HepG2 (cell line): ENCODE data around the gene CHST13. TPM values are rescaled to one million over a fixed set of nuclear protein-coding genes. Genes with fewer than 3 reads are reported as not detected.
A peak's percentile ranks its signal among the peaks of the same experiment; 100 is the strongest.

Experiments used
- ATAC-seq: fragments of 200-7000 bp; cut with Tn5 transposase; 3 replicates; pipeline ENCODE4 v1.9.1; 2020; ENCODE audit warnings: mild to moderate bottlenecking, moderate library complexity
- BruUV-seq: library from RNA; stranded (reverse); fragments of 400-500 nt; replicated peaks from 2 replicates; lab custom pipeline; 2021; lab: Mats Ljungman, UMichigan
- CTCF ChIA-PET: fragments of 300-600 bp; formaldehyde crosslinking; extraction: SDS; loops from one replicate; lab custom pipeline; 2021; ENCODE audit warnings: low total read pairs, inconsistent platforms, low intra/inter-chr PET ratio; lab: Yijun Ruan, JAX
- POLR2A ChIA-PET: fragments of 350-600 bp; sonication (Branson Sonifier 250); formaldehyde crosslinking; loops from one replicate; lab custom pipeline; 2020; ENCODE audit warnings: antibody characterized with exemption, inconsistent platforms; lab: Yijun Ruan, JAX
- DNase-seq: peaks from one replicate; pipeline ENCODE4 v3.0.0-alpha.2; 2015; ENCODE audit warnings: low spot score
- FAIRE-seq: peaks from 3 replicates; lab custom pipeline; 2011; peaks lifted over from hg19 to GRCh38; lab: Jason Lieb, UNC
- H2AFZ ChIP-seq: one replicate; pipeline ENCODE4 v1.6.1; 2011; ENCODE audit warnings: low read length, inconsistent platforms
- H3K27ac ChIP-seq: fragments of 300-600 bp; 3 replicates; pipeline ENCODE4 v1.8.0; 2011; ENCODE audit warnings: mixed run types, mild to moderate bottlenecking, mixed read lengths, low read length, inconsistent platforms; ENCODE audit not compliant: insufficient read depth; ENCODE audit errors: extremely low read length
- H3K27me3 ChIP-seq, 2 experiments: fragments of 200-600 bp in 1 of 2; 2 replicates in 1 of 2; 3 replicates in 1 of 2; pipeline versions ENCODE4 v1.6.0 to v1.8.0; 2011; ENCODE audit warnings: low read length in 2 of 2, mild to moderate bottlenecking in 2 of 2, moderate library complexity in 2 of 2, inconsistent platforms in 1 of 2; ENCODE audit not compliant: insufficient read depth in 2 of 2, control insufficient read depth in 1 of 2
- H3K36me3 ChIP-seq, 2 experiments: fragments of 200-600 bp in 1 of 2; replicated peaks in 1 of 2; 2 replicates in 1 of 2; 3 replicates in 1 of 2; pipeline versions ENCODE4 v1.5.1 to v1.8.0; 2011; ENCODE audit warnings: low read length in 2 of 2, inconsistent platforms in 1 of 2; ENCODE audit not compliant: insufficient read depth in 2 of 2, control insufficient read depth in 1 of 2
- H3K4me1 ChIP-seq: 2 replicates; pipeline ENCODE4 v1.5.1; 2012; ENCODE audit warnings: low read length, inconsistent platforms; ENCODE audit not compliant: insufficient read depth
- H3K4me2 ChIP-seq: 2 replicates; pipeline ENCODE4 v1.6.0; 2011; ENCODE audit warnings: low read depth, low read length, inconsistent platforms
- H3K4me3 ChIP-seq, 3 experiments: fragments of 200-600 bp in 1 of 3; sonication (generic), shearing (Covaris generic) in 1 of 3; replicated peaks in 1 of 3; 2 replicates each; pipeline ENCODE4 v1.5.1; 2011 to 2016; ENCODE audit warnings: low read length in 3 of 3, inconsistent platforms in 2 of 3, low read depth in 2 of 3, mild to moderate bottlenecking in 2 of 3, control low read depth in 1 of 3, mixed read lengths in 1 of 3; ENCODE audit not compliant: insufficient read depth in 1 of 3
- H3K79me2 ChIP-seq: one replicate; pipeline ENCODE4 v1.6.1; 2011; ENCODE audit warnings: low read length, inconsistent platforms; ENCODE audit not compliant: insufficient read depth
- H3K9ac ChIP-seq: 2 replicates; pipeline ENCODE4 v1.6.0; 2011; ENCODE audit warnings: mild to moderate bottlenecking, low read depth, low read length, inconsistent platforms; ENCODE audit not compliant: insufficient read depth
- H3K9me3 ChIP-seq: 2 replicates; pipeline ENCODE4 v1.5.1; 2012; ENCODE audit warnings: mild to moderate bottlenecking, low read length
- H4K20me1 ChIP-seq: 2 replicates; pipeline ENCODE4 v1.6.0; 2011; ENCODE audit warnings: inconsistent platforms, mild to moderate bottlenecking, low read length, moderate library complexity; ENCODE audit not compliant: insufficient read depth
- FIP1L1 ChIP-seq: fragments of 200-400 bp; formaldehyde crosslinking; IDR thresholded peaks from 2 replicates; pipeline ENCODE4 v1.6.1; 2018; ENCODE audit warnings: low read depth, mild to moderate bottlenecking, low read length, moderate library complexity, borderline replicate concordance; ENCODE audit not compliant: insufficient read depth
- HOXA3 ChIP-seq: sonication (generic); formaldehyde crosslinking; IDR thresholded peaks from 2 replicates; pipeline ENCODE4 v1.5.0; 2020; ENCODE audit warnings: missing genetic modification reagents
- ZNF232 ChIP-seq: sonication (generic); formaldehyde crosslinking; IDR thresholded peaks from 2 replicates; pipeline ENCODE4 v1.4.0; 2020; ENCODE audit warnings: missing genetic modification reagents, borderline replicate concordance
- ZNF263 ChIP-seq: sonication (generic); formaldehyde crosslinking; IDR thresholded peaks from 2 replicates; pipeline ENCODE4 v1.4.0; 2020; ENCODE audit warnings: missing genetic modification reagents
- ZNF441 ChIP-seq: sonication (generic); formaldehyde crosslinking; IDR thresholded peaks from 2 replicates; pipeline ENCODE4 v1.7.0; 2021; ENCODE audit warnings: missing genetic modification reagents, borderline replicate concordance
- ZNF549 ChIP-seq: sonication (generic); formaldehyde crosslinking; IDR thresholded peaks from 2 replicates; pipeline ENCODE4 v1.5.0; 2020; ENCODE audit warnings: missing genetic modification reagents
- ZNF598 ChIP-seq: sonication (generic); formaldehyde crosslinking; IDR thresholded peaks from 2 replicates; pipeline ENCODE4 v1.5.1; 2020; ENCODE audit warnings: mild to moderate bottlenecking, missing genetic modification reagents, borderline replicate concordance
- WGBS: methylation state at CpG from one replicate; pipeline ENCODE4 v1.1.6; 2017; ENCODE audit warnings: low lambda C conversion rate; 5-methylcytosine and 5-hydroxymethylcytosine counted together
- in situ Hi-C: cut with HindIII; loops from 2 replicates; pipeline ENCODE4 v1.10.0; 2017; ENCODE audit warnings: low pct_unique_long_range_greater_than_20kb; ENCODE audit not compliant: extremely low pct_ligation_motif_present
- intact Hi-C: fragments of 100-400 bp; cut with micrococcal nuclease; formaldehyde crosslinking; loops from one replicate; pipeline ENCODE4 v1.10.0; 2022; ENCODE audit not compliant: unreplicated experiment
- polyA plus RNA-seq, 8 experiments: library from polyadenylated mRNA; depleted of rRNA in 3 of 8; stranded (reverse) in 7 of 8; unstranded in 1 of 8; fragments of >200 nt; fragmentation: Illumina TruSeq in 4 of 8; extraction: Trizol in 4 of 8; gene quantifications; 2 replicates each; pipeline versions ENCODE4 v1.2.1 to v1.2.3, GENCODE V29; 2011 to 2016; ENCODE audit warnings: low read depth in 4 of 8, missing spikeins in 1 of 8, mixed read lengths in 1 of 8; ENCODE audit not compliant: insufficient read depth in 1 of 8
- total RNA-seq, 5 experiments: library from RNA; depleted of rRNA; stranded (reverse); fragments of >200 nt; fragmentation: Illumina TruSeq; extraction: Trizol; gene quantifications; 2 replicates each; pipeline ENCODE4 v1.2.3, GENCODE V29; 2016; ENCODE audit warnings: low read depth in 1 of 5
- TF ChIP-seq, protein P1 (sequence below): IDR thresholded peaks from 2 replicates; pipeline ENCODE4 v1.6.1; 2016; ENCODE audit warnings: missing compliant biosample characterization, missing genetic modification reagents, borderline replicate concordance
- TF ChIP-seq, protein P2 (sequence below): sonication (generic); formaldehyde crosslinking; IDR thresholded peaks from 2 replicates; pipeline ENCODE4 v1.4.0; 2020; ENCODE audit warnings: missing genetic modification reagents
- TF ChIP-seq, protein P3 (sequence below): IDR thresholded peaks from 2 replicates; pipeline ENCODE4 v1.6.1; 2012; ENCODE audit warnings: inconsistent platforms

CHST13 gene
- total and polyA plus RNA-seq, 2 of the 13 experiments (the other 11 are each of a cell fraction or from before 2014, with no cell fraction given): 32.0 to 43.1 TPM

DNA sequence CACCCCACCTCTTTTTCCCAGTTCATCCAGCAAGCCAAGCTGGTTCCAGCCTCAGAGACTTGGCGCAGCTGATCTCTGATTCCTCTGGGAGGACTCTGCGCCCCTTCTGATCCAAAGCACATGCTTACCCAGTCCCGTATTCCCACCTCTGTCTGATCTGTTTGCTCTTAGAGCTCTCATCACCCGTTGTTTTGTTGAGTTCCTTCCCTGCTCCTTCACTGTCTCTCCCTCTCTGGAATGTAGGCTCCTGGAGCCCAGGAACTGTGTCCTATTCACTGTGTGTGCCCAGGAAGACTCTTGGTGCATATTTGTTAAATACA lies 46.9 kb upstream of the CHST13 start:
- FAIRE-seq (no peak), ATAC-seq (no peak), DNase-seq (peak; percentile 42)
- Histone ChIP-seq H3K36me3 (no peaks in the 10 kb centered on the region), H3K4me2 (peak overlapping the region; percentile 91), H3K9ac (no peak overlapping the region), H3K79me2 (peaks cover 29% of the 10 kb centered on the region), H4K20me1 (peaks cover 19% of the 10 kb centered on the region), H3K4me3 (peak overlapping the region in 1 of 3 experiments; percentile 87; a peak in 1 of 6 replicates), H3K9me3 (no peaks in the 10 kb centered on the region), H3K27ac (peak overlapping the region; percentile 43), H2AFZ (no peak overlapping the region), H3K4me1 (peaks cover 74% of the 10 kb centered on the region)
- POLR2A ChIA-PET: interaction anchor here (2.2 to 3.2 kb wide), 5 partner anchors 11 to 52 kb away, joined by 12 to 26 read pairs (median 16); partner anchors contain the start of gene CHST13
- CTCF ChIA-PET: no interaction called here
- in situ Hi-C loops: no loop called here
- TF ChIP-seq, protein P1, sequence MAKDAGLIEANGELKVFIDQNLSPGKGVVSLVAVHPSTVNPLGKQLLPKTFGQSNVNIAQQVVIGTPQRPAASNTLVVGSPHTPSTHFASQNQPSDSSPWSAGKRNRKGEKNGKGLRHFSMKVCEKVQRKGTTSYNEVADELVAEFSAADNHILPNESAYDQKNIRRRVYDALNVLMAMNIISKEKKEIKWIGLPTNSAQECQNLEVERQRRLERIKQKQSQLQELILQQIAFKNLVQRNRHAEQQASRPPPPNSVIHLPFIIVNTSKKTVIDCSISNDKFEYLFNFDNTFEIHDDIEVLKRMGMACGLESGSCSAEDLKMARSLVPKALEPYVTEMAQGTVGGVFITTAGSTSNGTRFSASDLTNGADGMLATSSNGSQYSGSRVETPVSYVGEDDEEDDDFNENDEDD (CRISPR knock-in tag): peak; percentile 36; the same call in 1 of the 2 replicates
- TF ChIP-seq ZNF549 (CRISPR knock-in tag) (no peak), FIP1L1 (no peak), ZNF232 (no peak), HOXA3 (CRISPR knock-in tag) (no peak), ZNF441 (CRISPR knock-in tag) (0 out of 2 replicates have a peak, but pooled peaks have one; percentile 3), ZNF263 (CRISPR knock-in tag) (peak; percentile 88), ZNF598 (no peak)
- TF ChIP-seq, protein P2, sequence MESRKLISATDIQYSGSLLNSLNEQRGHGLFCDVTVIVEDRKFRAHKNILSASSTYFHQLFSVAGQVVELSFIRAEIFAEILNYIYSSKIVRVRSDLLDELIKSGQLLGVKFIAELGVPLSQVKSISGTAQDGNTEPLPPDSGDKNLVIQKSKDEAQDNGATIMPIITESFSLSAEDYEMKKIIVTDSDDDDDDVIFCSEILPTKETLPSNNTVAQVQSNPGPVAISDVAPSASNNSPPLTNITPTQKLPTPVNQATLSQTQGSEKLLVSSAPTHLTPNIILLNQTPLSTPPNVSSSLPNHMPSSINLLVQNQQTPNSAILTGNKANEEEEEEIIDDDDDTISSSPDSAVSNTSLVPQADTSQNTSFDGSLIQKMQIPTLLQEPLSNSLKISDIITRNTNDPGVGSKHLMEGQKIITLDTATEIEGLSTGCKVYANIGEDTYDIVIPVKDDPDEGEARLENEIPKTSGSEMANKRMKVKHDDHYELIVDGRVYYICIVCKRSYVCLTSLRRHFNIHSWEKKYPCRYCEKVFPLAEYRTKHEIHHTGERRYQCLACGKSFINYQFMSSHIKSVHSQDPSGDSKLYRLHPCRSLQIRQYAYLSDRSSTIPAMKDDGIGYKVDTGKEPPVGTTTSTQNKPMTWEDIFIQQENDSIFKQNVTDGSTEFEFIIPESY (CRISPR knock-in tag): no peak
- TF ChIP-seq, protein P3, sequence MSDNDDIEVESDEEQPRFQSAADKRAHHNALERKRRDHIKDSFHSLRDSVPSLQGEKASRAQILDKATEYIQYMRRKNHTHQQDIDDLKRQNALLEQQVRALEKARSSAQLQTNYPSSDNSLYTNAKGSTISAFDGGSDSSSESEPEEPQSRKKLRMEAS: peak; percentile 48; the same call in 1 of the 2 replicates
- TF ChIP-seq, all 625 proteins: peak for 4
- WGBS: 14% methylated on average over 4 of the region's 4 CpGs
- intact Hi-C loops: no loop called here
- no TSS peak for BruUV-seq
- H3K27me3 ChIP-seq: no peaks in the 10 kb centered on the region; a peak in 1 of 5 replicates
